SK-N-SH (cell line): ENCODE measurements around the gene HS2ST1. TPM values are rescaled to one million over a fixed set of nuclear protein-coding genes. Genes with fewer than 3 reads are reported as not detected.

Experiments
- CTCF ChIA-PET: fragments of 300-600, 350-600 bp; formaldehyde crosslinking; extraction: SDS; loops from one replicate; lab custom pipeline; 2021; lab: Yijun Ruan, JAX
- POLR2A ChIA-PET: fragments of 350-600 bp; sonication (Branson Sonifier 250); formaldehyde crosslinking; extraction: SDS; loops from one replicate; lab custom pipeline; 2020; ENCODE audit warnings: antibody characterized with exemption, inconsistent platforms; lab: Yijun Ruan, JAX
- DNase-seq: peaks from one replicate; pipeline ENCODE4 v3.0.0; 2012
- H2AFZ ChIP-seq: fragments of 200-600 bp; sonication (generic); 2 replicates; pipeline ENCODE4 v1.8.1; 2016; ENCODE audit warnings: antibody characterized with exemption, mild to moderate bottlenecking, low read depth
- H3F3A ChIP-seq: fragments of 200-600 bp; sonication (generic); replicated peaks from 2 replicates; pipeline ENCODE3; 2016; ENCODE audit warnings: antibody characterized with exemption, mild to moderate bottlenecking; ENCODE audit not compliant: insufficient read depth
- H3K27ac ChIP-seq, 2 experiments: fragments of 200-500 bp in 1 of 2; fragments of 200-600 bp in 1 of 2; sonication (Bioruptor generic) in 1 of 2; sonication (generic), shearing (Covaris generic) in 1 of 2; 2 replicates each; pipeline versions ENCODE4 v1.5.1 to v1.6.1; 2014 to 2016; ENCODE audit warnings: low read depth in 2 of 2, inconsistent platforms in 1 of 2, low read length in 1 of 2, mild to moderate bottlenecking in 1 of 2, mixed read lengths in 1 of 2
- H3K27me3 ChIP-seq: fragments of 200-600 bp; sonication (generic), shearing (Covaris generic); 2 replicates; pipeline ENCODE4 v1.6.1; 2016; ENCODE audit warnings: mixed run types; ENCODE audit not compliant: insufficient read depth
- H3K36me3 ChIP-seq, 2 experiments: fragments of 200-500 bp in 1 of 2; fragments of 200-600 bp in 1 of 2; sonication (Bioruptor generic) in 1 of 2; sonication (generic) in 1 of 2; replicated peaks in 1 of 2; 2 replicates each; pipeline versions ENCODE3 to v1.5.1; 2014 to 2016; ENCODE audit warnings: low read length in 1 of 2, mild to moderate bottlenecking in 1 of 2; ENCODE audit not compliant: insufficient read depth in 2 of 2, control insufficient read depth in 1 of 2
- H3K4me1 ChIP-seq, 2 experiments: fragments of 200-500 bp in 1 of 2; fragments of 200-600 bp in 1 of 2; sonication (Bioruptor generic) in 1 of 2; sonication (generic), shearing (Covaris generic) in 1 of 2; 2 replicates each; pipeline versions ENCODE4 v1.5.1 to v1.6.1; 2014 to 2016; ENCODE audit warnings: low read depth in 1 of 2, low read length in 1 of 2, mixed run types in 1 of 2; ENCODE audit not compliant: insufficient read depth in 2 of 2, control insufficient read depth in 1 of 2
- H3K4me2 ChIP-seq: fragments of 200-600 bp; sonication (generic), shearing (Covaris generic); 2 replicates; pipeline ENCODE4 v1.6.1; 2017; ENCODE audit warnings: mixed run types
- H3K4me3 ChIP-seq, 2 experiments: fragments of 200-500 bp in 1 of 2; fragments of 200-600 bp in 1 of 2; sonication (Bioruptor generic) in 1 of 2; sonication (generic), shearing (Covaris generic) in 1 of 2; 2 replicates each; pipeline versions ENCODE4 v1.5.1 to v1.8.1; 2014 to 2016; ENCODE audit warnings: low read depth in 2 of 2, inconsistent platforms in 1 of 2, low read length in 1 of 2, mild to moderate bottlenecking in 1 of 2, mixed read lengths in 1 of 2, moderate library complexity in 1 of 2
- H3K79me2 ChIP-seq: fragments of 200-600 bp; sonication (generic); 2 replicates; pipeline ENCODE4 v1.8.1; 2017; ENCODE audit warnings: mild to moderate bottlenecking; ENCODE audit not compliant: insufficient read depth
- H3K9ac ChIP-seq: fragments of 200-600 bp; sonication (generic); 2 replicates; pipeline ENCODE4 v1.6.1; 2017; ENCODE audit warnings: mixed run types
- H3K9me2 ChIP-seq: fragments of 200-600 bp; sonication (generic); 2 replicates; pipeline ENCODE4 v1.6.1; 2017; ENCODE audit warnings: mixed run types
- H3K9me3 ChIP-seq: fragments of 200-600 bp; sonication (generic); 2 replicates; pipeline ENCODE4 v1.6.1; 2017; ENCODE audit warnings: mixed run types, mild to moderate bottlenecking, moderate library complexity
- H4K20me1 ChIP-seq: fragments of 200-600 bp; sonication (generic); 2 replicates; pipeline ENCODE4 v1.6.1; 2017; ENCODE audit warnings: mild to moderate bottlenecking, mixed run types; ENCODE audit not compliant: insufficient read depth
- CHD2 ChIP-seq: fragments of 150-350 bp; IDR thresholded peaks from 2 replicates; pipeline ENCODE4 v1.6.1; 2018; ENCODE audit warnings: low read length; ENCODE audit not compliant: partially characterized antibody
- CTCF ChIP-seq: fragments of 200-600 bp; sonication (generic); IDR thresholded peaks from 2 replicates; pipeline ENCODE4 v1.6.1; 2017; ENCODE audit warnings: antibody characterized with exemption, mild to moderate bottlenecking, moderate library complexity
- FOXJ3 ChIP-seq: sonication (generic); formaldehyde crosslinking; IDR thresholded peaks from 2 replicates; pipeline ENCODE4 v1.5.1; 2020; ENCODE audit warnings: mild to moderate bottlenecking, missing genetic modification reagents
- GATA2 ChIP-seq: sonication (generic); formaldehyde crosslinking; IDR thresholded peaks from 2 replicates; pipeline ENCODE4 v1.5.0; 2020; ENCODE audit warnings: mild to moderate bottlenecking, missing genetic modification reagents
- JUND ChIP-seq: IDR thresholded peaks from 2 replicates; pipeline ENCODE4 v1.4.0; 2012
- MAX ChIP-seq: IDR thresholded peaks from 2 replicates; pipeline ENCODE4 v1.4.0; 2012; ENCODE audit warnings: low read depth
- RAD21 ChIP-seq: IDR thresholded peaks from 2 replicates; pipeline ENCODE4 v1.6.1; 2012; ENCODE audit warnings: mild to moderate bottlenecking, low read length
- RCOR1 ChIP-seq: fragments of 150-350 bp; IDR thresholded peaks from 2 replicates; pipeline ENCODE4 v1.6.1; 2017; ENCODE audit warnings: antibody characterized with exemption, low read length
- RFX5 ChIP-seq: IDR thresholded peaks from 2 replicates; pipeline ENCODE4 v1.6.1; 2012; ENCODE audit warnings: mild to moderate bottlenecking, improper control_type of control experiment, low read length
- RXRA ChIP-seq: IDR thresholded peaks from 2 replicates; pipeline ENCODE4 v1.4.0; 2012; ENCODE audit warnings: low read depth, mild to moderate bottlenecking, borderline replicate concordance
- SIN3A ChIP-seq: IDR thresholded peaks from 2 replicates; pipeline ENCODE4 v1.6.1; 2012; ENCODE audit warnings: low read depth, mild to moderate bottlenecking, low read length, moderate library complexity, borderline replicate concordance
- SMC3 ChIP-seq: IDR thresholded peaks from 2 replicates; pipeline ENCODE4 v1.6.1; 2012; ENCODE audit warnings: low read depth, low read length, improper control_type of control experiment
- TAF1 ChIP-seq: IDR thresholded peaks from 2 replicates; pipeline ENCODE4 v1.6.1; 2012; ENCODE audit warnings: low read depth, mild to moderate bottlenecking, low read length, moderate library complexity, borderline replicate concordance
- USF2 ChIP-seq: fragments of 150-350 bp; IDR thresholded peaks from 2 replicates; pipeline ENCODE4 v1.6.1; 2017; ENCODE audit warnings: antibody characterized with exemption, low read length, low read depth, borderline replicate concordance
- WGBS: methylation state at CpG from one replicate; pipeline ENCODE4 v1.1.6; 2017; ENCODE audit warnings: low lambda C conversion rate; 5-methylcytosine and 5-hydroxymethylcytosine counted together
- polyA plus RNA-seq, 3 experiments: library from polyadenylated mRNA; depleted of rRNA; stranded (reverse); fragments of >200 nt; gene quantifications; 2 replicates each; pipeline ENCODE4 v1.2.3, GENCODE V29; 2012
- TF ChIP-seq, protein P1 (sequence below): IDR thresholded peaks from 2 replicates; pipeline ENCODE4; 2012

HS2ST1 gene
- polyA plus RNA-seq, 1 of the 3 experiments (the other 2 are of a cell fraction) = 16.6 TPM

DNA sequence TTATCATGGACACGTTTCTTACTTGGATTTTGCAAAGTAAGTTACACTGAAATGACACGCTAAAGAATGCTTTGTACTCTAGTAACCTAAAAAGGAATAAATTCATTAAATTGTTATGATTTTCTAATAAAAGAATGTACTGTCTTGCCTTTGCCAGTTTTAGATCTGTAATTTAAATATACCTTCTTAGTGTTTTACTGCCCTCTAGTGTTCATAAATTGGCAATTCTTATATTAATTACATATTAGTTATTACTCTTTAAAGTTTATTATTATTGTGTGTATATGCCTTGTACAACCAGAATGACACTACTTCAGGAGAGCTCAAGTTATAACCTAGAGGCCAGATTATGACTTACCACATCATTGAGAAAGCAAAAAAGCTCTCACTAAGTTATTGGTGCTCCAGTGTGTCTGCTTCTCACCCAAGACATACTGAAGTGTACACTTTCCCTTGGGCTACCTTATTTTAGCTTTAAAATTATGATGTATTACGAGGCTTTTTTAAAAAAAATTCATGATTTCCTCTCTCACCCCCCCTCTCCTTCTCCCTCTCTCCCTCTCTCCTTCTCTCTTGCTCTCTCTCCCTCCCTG is 169.9 kb downstream of the HS2ST1 start:
- no peaks in the 10 kb centered on the region for H4K20me1 ChIP-seq
- no peaks in the 10 kb centered on the region for H3K9me2 ChIP-seq
- H3K9ac ChIP-seq = no peak overlapping the region
- 19% methylated on average over 3 of the region's 3 CpGs for WGBS
- H3K27me3 ChIP-seq = no peaks in the 10 kb centered on the region
- ChIA-PET CTCF (interaction anchor here (0.6 to 5.7 kb wide), 33 partner anchors 8 to 580 kb away, joined by 3 to 78 read pairs (median 3); partner anchors contain the start of gene SH3GLB1), POLR2A (no interaction called here)
- no peaks in the 10 kb centered on the region for H3F3A ChIP-seq
- no peak overlapping the region for H2AFZ ChIP-seq
- no peaks in the 10 kb centered on the region for H3K9me3 ChIP-seq
- peaks cover 0 to 3% of the 10 kb centered on the region in 2 experiments; a peak in 1 of 4 replicates for H3K4me1 ChIP-seq
- no peak overlapping the region for H3K4me3 ChIP-seq
- H3K36me3 ChIP-seq = no peaks in the 10 kb centered on the region
- DNase-seq = peak; percentile 10
- H3K79me2 ChIP-seq = no peaks in the 10 kb centered on the region; the same call in 1 of the 2 replicates
- H3K27ac ChIP-seq = no peak overlapping the region
- no peak overlapping the region for H3K4me2 ChIP-seq
- TF ChIP-seq FOXJ3 (CRISPR knock-in tag) (no peak), SMC3 (peak; percentile 24; the same call in 1 of the 2 replicates), MAX (no peak), TAF1 (no peak), RCOR1 (no peak), RXRA (no peak), RFX5 (no peak), CTCF (peak; percentile 62), USF2 (no peak), JUND (no peak), GATA2 (CRISPR knock-in tag) (no peak), CHD2 (no peak), SIN3A (no peak), RAD21 (peak; percentile 54)
- TF ChIP-seq, protein P1, sequence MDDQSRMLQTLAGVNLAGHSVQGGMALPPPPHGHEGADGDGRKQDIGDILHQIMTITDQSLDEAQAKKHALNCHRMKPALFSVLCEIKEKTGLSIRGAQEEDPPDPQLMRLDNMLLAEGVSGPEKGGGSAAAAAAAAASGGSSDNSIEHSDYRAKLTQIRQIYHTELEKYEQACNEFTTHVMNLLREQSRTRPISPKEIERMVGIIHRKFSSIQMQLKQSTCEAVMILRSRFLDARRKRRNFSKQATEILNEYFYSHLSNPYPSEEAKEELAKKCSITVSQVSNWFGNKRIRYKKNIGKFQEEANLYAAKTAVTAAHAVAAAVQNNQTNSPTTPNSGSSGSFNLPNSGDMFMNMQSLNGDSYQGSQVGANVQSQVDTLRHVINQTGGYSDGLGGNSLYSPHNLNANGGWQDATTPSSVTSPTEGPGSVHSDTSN = no peak
